GM23338 (cell line): ENCODE results near the gene NHS. TPM values are rescaled to one million over a fixed set of nuclear protein-coding genes. Genes with fewer than 3 reads are reported as not detected.

ENCODE experiments used
- ATAC-seq: fragments of 200-7000 bp; cut with Tn5 transposase; 3 replicates; pipeline ENCODE4 v1.9.1; 2020
- DNase-seq: peaks from one replicate; pipeline ENCODE4 v3.0.0-alpha.2; 2015; ENCODE audit warnings: low spot score
- H2AFZ ChIP-seq: fragments of 200-600 bp; sonication (generic); 2 replicates; pipeline ENCODE4 v1.8.0; 2016; ENCODE audit warnings: antibody characterized with exemption, mild to moderate bottlenecking, moderate library complexity
- H3F3A ChIP-seq: fragments of 200-600 bp; sonication (generic); replicated peaks from 2 replicates; pipeline ENCODE4 v1.8.0; 2017; ENCODE audit warnings: antibody characterized with exemption, mixed run types, low read depth
- H3K27ac ChIP-seq: fragments of 200-600 bp; sonication (generic); 2 replicates; pipeline ENCODE4 v1.6.1; 2016; ENCODE audit warnings: low read depth
- H3K27me3 ChIP-seq: fragments of 200-600 bp; sonication (generic); 2 replicates; pipeline ENCODE4 v1.8.0; 2016; ENCODE audit warnings: mild to moderate bottlenecking, mixed run types, moderate library complexity; ENCODE audit not compliant: insufficient read depth
- H3K36me3 ChIP-seq: fragments of 200-600 bp; sonication (generic); 2 replicates; pipeline ENCODE4 v1.8.0; 2016; ENCODE audit warnings: mild to moderate bottlenecking; ENCODE audit not compliant: insufficient read depth
- H3K4me1 ChIP-seq: fragments of 200-600 bp; sonication (generic); 2 replicates; pipeline ENCODE4 v1.8.0; 2016; ENCODE audit warnings: mild to moderate bottlenecking, moderate library complexity; ENCODE audit not compliant: insufficient read depth
- H3K4me2 ChIP-seq: fragments of 200-600 bp; sonication (generic); 2 replicates; pipeline ENCODE4 v1.7.1; 2017; ENCODE audit warnings: mixed run types
- H3K4me3 ChIP-seq: fragments of 200-600 bp; sonication (generic); 2 replicates; pipeline ENCODE4 v1.6.1; 2016; ENCODE audit warnings: mixed run types
- H3K79me2 ChIP-seq: fragments of 200-600 bp; sonication (generic); replicated peaks from 2 replicates; pipeline ENCODE4 v1.8.0; 2017; ENCODE audit warnings: mild to moderate bottlenecking; ENCODE audit not compliant: insufficient read depth
- H3K9me2 ChIP-seq: fragments of 200-600 bp; sonication (generic); 2 replicates; pipeline ENCODE4 v1.8.0; 2017; ENCODE audit not compliant: insufficient read depth
- H4K20me1 ChIP-seq: fragments of 200-600 bp; sonication (generic); replicated peaks from 2 replicates; pipeline ENCODE4 v1.8.0; 2017; ENCODE audit warnings: mild to moderate bottlenecking; ENCODE audit not compliant: insufficient read depth
- H3K27ac Mint-ChIP-seq: 2 replicates; pipeline ENCODE4 v1.8.0; 2020; ENCODE audit warnings: inconsistent platforms, mild to moderate bottlenecking, moderate library complexity, mixed read lengths
- H3K27me3 Mint-ChIP-seq: 3 replicates; pipeline ENCODE4 v1.8.0; 2022; ENCODE audit warnings: low read depth, mild to moderate bottlenecking, moderate library complexity, mixed read lengths, inconsistent platforms; ENCODE audit not compliant: insufficient read depth, poor library complexity
- H3K36me3 Mint-ChIP-seq: 3 replicates; pipeline ENCODE4 v1.8.0; 2021; ENCODE audit warnings: low read depth, mild to moderate bottlenecking, inconsistent platforms, moderate library complexity, mixed read lengths
- H3K4me1 Mint-ChIP-seq: 3 replicates; pipeline ENCODE4 v1.8.0; 2020; ENCODE audit warnings: mild to moderate bottlenecking, inconsistent platforms, mixed read lengths
- H3K4me3 Mint-ChIP-seq: 3 replicates; pipeline ENCODE4 v1.8.0; 2021; ENCODE audit warnings: moderate library complexity, mild to moderate bottlenecking, inconsistent platforms, mixed read lengths
- H3K9me3 Mint-ChIP-seq: 3 replicates; pipeline ENCODE4 v1.8.0; 2020; ENCODE audit warnings: moderate library complexity, mild to moderate bottlenecking, inconsistent platforms, mixed read lengths
- CREB1 ChIP-seq: fragments of 250-450 bp; sonication (Bioruptor Pico); IDR thresholded peaks from 2 replicates; pipeline ENCODE4 v1.5.0; 2020; ENCODE audit warnings: low read depth, mild to moderate bottlenecking, moderate library complexity
- CTCF ChIP-seq, 2 experiments: fragments of 200-600 bp in 1 of 2; sonication (generic) in 1 of 2; conservative IDR thresholded peaks; 2 replicates each; pipeline versions ENCODE4 v1.5.1 to v1.6.1; 2016 to 2017; ENCODE audit warnings: antibody characterized with exemption in 2 of 2, low read depth in 2 of 2, mild to moderate bottlenecking in 2 of 2, moderate library complexity in 1 of 2
- ETS1 ChIP-seq: IDR thresholded peaks from 2 replicates; pipeline ENCODE4 v1.6.1; 2016; ENCODE audit warnings: antibody characterized with exemption
- EZH2 ChIP-seq: fragments of 200-600 bp; sonication (generic); IDR thresholded peaks from one replicate; pipeline ENCODE4 v1.8.0; 2017; ENCODE audit warnings: antibody characterized with exemption, mild to moderate bottlenecking, low read depth; ENCODE audit not compliant: unreplicated experiment
- EZH2phosphoT487 ChIP-seq: fragments of 200-600 bp; sonication (generic); IDR thresholded peaks from one replicate; pipeline ENCODE4 v1.8.1; 2018; ENCODE audit warnings: antibody characterized with exemption; ENCODE audit not compliant: unreplicated experiment
- JUNB ChIP-seq: IDR thresholded peaks from one replicate; pipeline ENCODE4 v1.6.1; 2016; ENCODE audit warnings: antibody characterized with exemption; ENCODE audit not compliant: unreplicated experiment
- NANOG ChIP-seq: IDR thresholded peaks from 2 replicates; pipeline ENCODE4 v1.6.1; 2016; ENCODE audit warnings: antibody characterized with exemption, borderline replicate concordance
- POLR2AphosphoS5 ChIP-seq: IDR thresholded peaks from 2 replicates; pipeline ENCODE4 v1.6.1; 2016; ENCODE audit warnings: antibody characterized with exemption, low read depth
- ZNF331 ChIP-seq: fragments of 250-450 bp; sonication (Bioruptor Pico); IDR thresholded peaks from 2 replicates; pipeline ENCODE4 v1.5.0; 2020; ENCODE audit warnings: low read depth, mild to moderate bottlenecking, moderate library complexity
- ZNF462 ChIP-seq: fragments of 250-450 bp; sonication (Bioruptor Pico); IDR thresholded peaks from 2 replicates; pipeline ENCODE4 v1.5.0; 2020; ENCODE audit warnings: mild to moderate bottlenecking, moderate library complexity
- polyA plus RNA-seq: library from polyadenylated mRNA; unstranded; fragments of >200 nt; fragmentation: Nextera tagmentation; extraction: Ambion mirVana; gene quantifications from 2 replicates; pipeline ENCODE4 v1.2.1, GENCODE V29; 2016
- total RNA-seq: library from RNA; depleted of rRNA; stranded (reverse); fragments of >200 nt; shearing (Covaris generic); gene quantifications from 2 replicates; pipeline ENCODE4 v1.2.3, GENCODE V29; 2014
- TF ChIP-seq, protein P1 (sequence below): IDR thresholded peaks from one replicate; pipeline ENCODE4 v1.6.1; 2018; ENCODE audit warnings: antibody characterized with exemption; ENCODE audit not compliant: unreplicated experiment

NHS gene
- total and polyA plus RNA-seq, 2 experiments from 2014 or later: 1.8 to 8.2 TPM

- Mint-ChIP-seq H3K4me3 (no peak overlapping the region), H3K9me3 (no peaks in the 10 kb centered on the region), H3K4me1 (no peaks in the 10 kb centered on the region), H3K27me3 (no peaks in the 10 kb centered on the region), H3K27ac (no peak overlapping the region), H3K36me3 (no peaks in the 10 kb centered on the region)
- no peaks in the 10 kb centered on the region for H3K36me3 ChIP-seq
- H3F3A ChIP-seq: no peaks in the 10 kb centered on the region
- no peaks in the 10 kb centered on the region for H3K4me1 ChIP-seq
- no peaks in the 10 kb centered on the region for H3K9me2 ChIP-seq
- no peak for DNase-seq
- TF ChIP-seq ETS1: no peak
- TF ChIP-seq EZH2: no peak
- TF ChIP-seq CREB1 (CRISPR knock-in tag): no peak
- TF ChIP-seq NANOG: no peak
- TF ChIP-seq ZNF462 (CRISPR knock-in tag): no peak
- TF ChIP-seq JUNB: no peak
- no peak for TF ChIP-seq POLR2AphosphoS5
- TF ChIP-seq ZNF331 (CRISPR knock-in tag): no peak
- TF ChIP-seq EZH2phosphoT487: no peak
- no peak for TF ChIP-seq CTCF (conservative IDR thresholded peaks at IDR 0.05; ENCODE audit: low read depth in 2 of 2)
- TF ChIP-seq, protein P1, sequence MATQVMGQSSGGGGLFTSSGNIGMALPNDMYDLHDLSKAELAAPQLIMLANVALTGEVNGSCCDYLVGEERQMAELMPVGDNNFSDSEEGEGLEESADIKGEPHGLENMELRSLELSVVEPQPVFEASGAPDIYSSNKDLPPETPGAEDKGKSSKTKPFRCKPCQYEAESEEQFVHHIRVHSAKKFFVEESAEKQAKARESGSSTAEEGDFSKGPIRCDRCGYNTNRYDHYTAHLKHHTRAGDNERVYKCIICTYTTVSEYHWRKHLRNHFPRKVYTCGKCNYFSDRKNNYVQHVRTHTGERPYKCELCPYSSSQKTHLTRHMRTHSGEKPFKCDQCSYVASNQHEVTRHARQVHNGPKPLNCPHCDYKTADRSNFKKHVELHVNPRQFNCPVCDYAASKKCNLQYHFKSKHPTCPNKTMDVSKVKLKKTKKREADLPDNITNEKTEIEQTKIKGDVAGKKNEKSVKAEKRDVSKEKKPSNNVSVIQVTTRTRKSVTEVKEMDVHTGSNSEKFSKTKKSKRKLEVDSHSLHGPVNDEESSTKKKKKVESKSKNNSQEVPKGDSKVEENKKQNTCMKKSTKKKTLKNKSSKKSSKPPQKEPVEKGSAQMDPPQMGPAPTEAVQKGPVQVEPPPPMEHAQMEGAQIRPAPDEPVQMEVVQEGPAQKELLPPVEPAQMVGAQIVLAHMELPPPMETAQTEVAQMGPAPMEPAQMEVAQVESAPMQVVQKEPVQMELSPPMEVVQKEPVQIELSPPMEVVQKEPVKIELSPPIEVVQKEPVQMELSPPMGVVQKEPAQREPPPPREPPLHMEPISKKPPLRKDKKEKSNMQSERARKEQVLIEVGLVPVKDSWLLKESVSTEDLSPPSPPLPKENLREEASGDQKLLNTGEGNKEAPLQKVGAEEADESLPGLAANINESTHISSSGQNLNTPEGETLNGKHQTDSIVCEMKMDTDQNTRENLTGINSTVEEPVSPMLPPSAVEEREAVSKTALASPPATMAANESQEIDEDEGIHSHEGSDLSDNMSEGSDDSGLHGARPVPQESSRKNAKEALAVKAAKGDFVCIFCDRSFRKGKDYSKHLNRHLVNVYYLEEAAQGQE: no peak
- H2AFZ ChIP-seq: no peak overlapping the region
- no peaks in the 10 kb centered on the region for H4K20me1 ChIP-seq
- no peak for ATAC-seq
- no peak overlapping the region for H3K4me2 ChIP-seq
- no peak overlapping the region for H3K4me3 ChIP-seq
- no peak overlapping the region for H3K27ac ChIP-seq
- no peaks in the 10 kb centered on the region for H3K27me3 ChIP-seq
- no peaks in the 10 kb centered on the region for H3K79me2 ChIP-seq
These were observed 247.3 kb downstream of the NHS start for GRCh38 chrX:17622331-17622730.
